DOHH2 (cell line): ENCODE data around the gene CRADD.

Experiments used
- H3F3A ChIP-seq: fragments of 200-600 bp; sonication (generic), shearing (Covaris generic); 2 replicates; pipeline ENCODE4 v1.6.0; 2016; ENCODE audit warnings: antibody characterized with exemption, mild to moderate bottlenecking; ENCODE audit not compliant: control insufficient read depth, insufficient read depth
- H3K27ac ChIP-seq: fragments of 200-600 bp; sonication (generic); 2 replicates; pipeline ENCODE4 v1.5.1; 2014; ENCODE audit warnings: low read depth, mild to moderate bottlenecking, low read length, moderate library complexity
- H3K27me3 ChIP-seq: fragments of 200-600 bp; sonication (generic); 2 replicates; pipeline ENCODE4 v1.6.1; 2014; ENCODE audit warnings: mild to moderate bottlenecking, low read length, mixed read lengths; ENCODE audit not compliant: control insufficient read depth
- H3K36me3 ChIP-seq: fragments of 200-600 bp; sonication (generic); 2 replicates; pipeline ENCODE4 v1.6.1; 2014; ENCODE audit warnings: mild to moderate bottlenecking, low read length, moderate library complexity, mixed read lengths; ENCODE audit not compliant: control insufficient read depth
- H3K4me1 ChIP-seq: fragments of 200-600 bp; sonication (generic); 2 replicates; pipeline ENCODE4 v1.6.1; 2014; ENCODE audit warnings: mild to moderate bottlenecking, low read length, mixed read lengths; ENCODE audit not compliant: control insufficient read depth
- H3K4me2 ChIP-seq: fragments of 200-600 bp; sonication (generic); 2 replicates; pipeline ENCODE4 v1.6.0; 2014; ENCODE audit warnings: mild to moderate bottlenecking, low read length, moderate library complexity
- H3K4me3 ChIP-seq: fragments of 200-600 bp; sonication (generic); 2 replicates; pipeline ENCODE4 v1.5.1; 2014; ENCODE audit warnings: mild to moderate bottlenecking, low read length, mixed read lengths
- H3K79me2 ChIP-seq: fragments of 200-600 bp; sonication (generic); 2 replicates; pipeline ENCODE4 v1.6.1; 2014; ENCODE audit warnings: mild to moderate bottlenecking, low read length, mixed read lengths; ENCODE audit not compliant: control insufficient read depth
- H3K9me2 ChIP-seq: fragments of 200-600 bp; sonication (generic); replicated peaks from 2 replicates; pipeline ENCODE4 v1.6.1; 2014; ENCODE audit warnings: mild to moderate bottlenecking, low read length, mixed read lengths; ENCODE audit not compliant: control insufficient read depth
- H3K9me3 ChIP-seq: fragments of 200-600 bp; sonication (generic); 2 replicates; pipeline ENCODE4 v1.6.1; 2014; ENCODE audit warnings: antibody characterized with exemption, low read length, mixed read lengths; ENCODE audit not compliant: control insufficient read depth, insufficient read depth
- H4K20me1 ChIP-seq: fragments of 200-600 bp; sonication (generic); 2 replicates; pipeline ENCODE4 v1.6.0; 2014; ENCODE audit warnings: low read depth, mild to moderate bottlenecking, antibody characterized with exemption, low read length, moderate library complexity; ENCODE audit not compliant: control insufficient read depth, insufficient read depth
- CTCF ChIP-seq: fragments of 200-600 bp; sonication (generic); IDR thresholded peaks from one replicate; pipeline ENCODE4 v1.5.1; 2014; ENCODE audit warnings: antibody characterized with exemption, mild to moderate bottlenecking, low read depth, low read length; ENCODE audit not compliant: poor library complexity, severe bottlenecking
- EZH2phosphoT487 ChIP-seq: fragments of 200-600 bp; sonication (generic); IDR thresholded peaks from 2 replicates; pipeline ENCODE4 v1.6.1; 2017; ENCODE audit warnings: borderline replicate concordance, mild to moderate bottlenecking, antibody characterized with exemption, low read length, moderate library complexity, mixed read lengths

The CRADD gene

GRCh38 chr12:93913845-93914244 lies 236.7 kb downstream of the CRADD start:
- Histone ChIP-seq H3K36me3 (no peaks in the 10 kb centered on the region), H3F3A (no peaks in the 10 kb centered on the region), H3K27me3 (no peaks in the 10 kb centered on the region; the same call in 1 of the 2 replicates), H4K20me1 (no peaks in the 10 kb centered on the region), H3K79me2 (no peaks in the 10 kb centered on the region), H3K9me3 (no peaks in the 10 kb centered on the region), H3K4me3 (no peak overlapping the region), H3K27ac (no peak overlapping the region), H3K4me2 (no peak overlapping the region), H3K4me1 (no peaks in the 10 kb centered on the region), H3K9me2 (no peaks in the 10 kb centered on the region)
- TF ChIP-seq CTCF = no peak
- TF ChIP-seq EZH2phosphoT487 = no peak

GRCh38 chr12:93914281-93914680 lies 237.1 kb downstream of the CRADD start:
- H3K9me2 ChIP-seq = no peaks in the 10 kb centered on the region
- H3K36me3 ChIP-seq = no peaks in the 10 kb centered on the region
- H3K9me3 ChIP-seq = no peaks in the 10 kb centered on the region
- TF ChIP-seq EZH2phosphoT487 = no peak
- H4K20me1 ChIP-seq = no peaks in the 10 kb centered on the region
- no peaks in the 10 kb centered on the region for H3K4me1 ChIP-seq
- H3K27me3 ChIP-seq = no peaks in the 10 kb centered on the region; the same call in 1 of the 2 replicates
- no peaks in the 10 kb centered on the region for H3K79me2 ChIP-seq
- no peak overlapping the region for H3K4me2 ChIP-seq
- no peaks in the 10 kb centered on the region for H3F3A ChIP-seq
- no peak overlapping the region for H3K4me3 ChIP-seq
- H3K27ac ChIP-seq = no peak overlapping the region

DNA sequence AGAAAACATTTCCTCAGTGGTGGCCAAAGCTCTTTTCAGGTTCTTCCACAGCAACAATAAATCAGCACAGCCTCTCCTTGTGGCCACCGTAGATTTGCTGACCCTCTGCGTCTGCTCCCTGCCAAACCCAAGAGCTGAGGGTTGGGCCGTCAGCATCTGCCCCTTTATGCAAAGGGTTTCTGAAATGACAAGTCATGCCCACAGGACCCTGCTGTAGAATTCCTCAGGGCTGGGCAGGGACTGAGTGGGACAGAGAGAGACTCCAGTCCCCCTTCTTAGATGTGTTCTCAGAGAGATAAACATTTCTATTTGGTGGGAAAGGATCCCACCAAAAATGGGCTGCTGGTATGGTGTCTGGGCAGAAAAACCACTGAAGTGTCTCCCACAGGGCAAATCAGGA lies 238.2 kb downstream of the CRADD start:
- Histone ChIP-seq H3K36me3 (no peaks in the 10 kb centered on the region), H3K4me1 (no peaks in the 10 kb centered on the region)

DNA sequence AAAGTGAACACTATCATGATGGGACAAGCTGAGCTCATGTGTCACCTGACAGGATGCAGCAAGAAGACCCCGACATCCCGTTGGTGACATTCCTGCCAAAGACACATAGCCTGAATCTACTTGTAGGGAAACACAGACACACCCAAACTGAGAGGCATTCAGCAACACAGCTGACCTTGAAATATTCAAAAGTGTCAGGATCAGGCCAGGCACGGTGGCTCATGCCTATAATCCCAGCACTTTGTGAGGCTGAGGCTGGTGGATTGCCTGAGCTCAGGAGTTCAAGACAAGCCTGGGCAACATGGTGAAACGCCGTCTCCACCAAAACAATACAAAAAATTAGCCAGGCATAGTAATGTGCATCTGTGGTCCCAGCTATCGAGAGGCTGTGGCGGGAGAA lies 239.2 kb downstream of the CRADD start:
- Histone ChIP-seq H3K9me2 (no peaks in the 10 kb centered on the region), H3K4me3 (no peak overlapping the region), H3K27me3 (no peaks in the 10 kb centered on the region; the same call in 1 of the 2 replicates), H3K9me3 (no peaks in the 10 kb centered on the region), H3K79me2 (no peaks in the 10 kb centered on the region), H4K20me1 (no peaks in the 10 kb centered on the region), H3K36me3 (no peaks in the 10 kb centered on the region), H3F3A (no peaks in the 10 kb centered on the region), H3K4me2 (no peak overlapping the region), H3K27ac (no peak overlapping the region), H3K4me1 (no peaks in the 10 kb centered on the region)
- TF ChIP-seq CTCF = no peak
- TF ChIP-seq EZH2phosphoT487 = no peak

More for the DNA sequence above, 238.2 kb downstream of the CRADD start:
- Histone ChIP-seq H3F3A (no peaks in the 10 kb centered on the region), H4K20me1 (no peaks in the 10 kb centered on the region), H3K4me3 (no peak overlapping the region), H3K79me2 (no peaks in the 10 kb centered on the region), H3K27ac (no peak overlapping the region), H3K27me3 (no peaks in the 10 kb centered on the region; the same call in 1 of the 2 replicates), H3K9me3 (no peaks in the 10 kb centered on the region), H3K4me2 (no peak overlapping the region), H3K9me2 (no peaks in the 10 kb centered on the region)
- TF ChIP-seq CTCF (no peak), EZH2phosphoT487 (no peak)
